ENCODE data around the gene SLC6A11. TPM values are rescaled to one million over a fixed set of nuclear protein-coding genes. Genes with fewer than 3 reads are reported as not detected.

The SLC6A11 gene
- total RNA-seq, 1 donor from 2014 or later = 35.1 TPM

DNA sequence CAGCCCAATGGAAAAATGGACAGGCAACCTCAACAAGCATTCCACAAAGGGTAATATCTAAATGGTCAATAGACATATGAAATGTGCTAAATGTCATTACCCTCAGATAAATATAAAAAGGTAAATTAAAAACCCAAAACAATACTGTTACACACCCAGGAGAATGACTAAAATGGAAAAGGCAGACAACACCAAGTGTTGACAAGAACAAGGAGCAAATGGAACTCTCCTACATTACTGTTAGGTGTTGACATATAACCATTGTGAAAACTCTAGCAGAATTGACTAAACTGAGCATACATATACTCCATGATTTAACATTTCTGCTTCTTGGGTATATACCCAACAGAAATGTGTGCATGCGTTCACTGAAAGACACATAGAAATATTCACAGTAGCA is 25.3 kb upstream of the SLC6A11 start:
- no peak for DNase-seq

DNA sequence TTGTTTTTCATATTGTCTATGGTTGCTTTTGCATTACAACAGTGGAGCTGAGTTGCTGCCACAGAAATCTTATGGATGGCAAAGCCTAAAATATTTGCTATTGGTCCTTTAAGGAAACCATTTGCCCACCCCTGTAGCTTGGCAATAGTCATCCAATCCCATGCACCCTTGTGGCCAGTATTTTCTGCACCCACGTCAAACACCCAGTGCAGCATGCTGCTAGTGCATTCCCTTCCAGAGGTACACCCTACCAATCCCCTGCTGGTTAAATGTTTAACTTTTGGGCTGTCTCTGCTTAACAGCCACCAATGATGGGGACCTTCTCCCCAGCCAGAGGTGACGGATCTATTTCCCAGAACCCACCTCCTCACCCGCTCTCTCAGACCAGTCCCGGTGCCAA is 23.8 kb upstream of the SLC6A11 start:
- no peak for DNase-seq

DNA sequence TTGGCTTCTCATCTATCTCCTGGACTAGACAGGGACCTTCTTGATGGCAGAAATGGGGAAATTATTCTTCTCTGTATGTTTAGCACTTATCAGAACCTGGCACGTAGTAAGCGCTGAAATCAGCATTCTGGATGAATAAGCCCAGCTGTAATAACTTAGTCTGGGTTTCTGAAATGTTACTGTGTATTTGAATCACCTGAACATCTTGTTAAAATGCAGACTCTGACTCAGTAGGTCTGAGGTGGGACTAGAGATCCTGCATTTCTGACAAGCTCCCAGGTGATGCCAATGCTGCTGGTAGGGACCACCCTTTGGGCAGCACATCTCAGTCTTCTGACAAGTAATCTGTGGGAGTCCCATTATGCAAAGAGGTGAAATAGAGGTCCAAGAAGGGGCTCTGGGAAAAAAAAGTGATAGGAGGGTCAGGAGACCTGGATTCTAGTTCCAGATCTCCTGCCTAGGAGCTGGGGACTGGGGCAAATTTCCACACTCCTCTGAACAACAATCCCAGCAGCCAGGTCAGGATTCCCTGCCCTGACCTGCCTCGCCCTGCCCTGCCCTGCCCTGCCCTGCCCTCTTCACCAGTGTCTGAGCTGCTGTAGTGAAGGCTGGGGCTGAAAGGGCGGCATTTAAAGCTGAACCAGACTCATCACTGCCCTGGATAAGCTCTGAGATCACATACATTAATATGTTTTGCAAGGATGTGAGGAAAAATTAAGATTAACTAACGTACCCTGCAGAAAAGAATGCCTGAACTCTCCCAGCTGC is 17.2 kb upstream of the SLC6A11 start:
- no peak for DNase-seq

DNA sequence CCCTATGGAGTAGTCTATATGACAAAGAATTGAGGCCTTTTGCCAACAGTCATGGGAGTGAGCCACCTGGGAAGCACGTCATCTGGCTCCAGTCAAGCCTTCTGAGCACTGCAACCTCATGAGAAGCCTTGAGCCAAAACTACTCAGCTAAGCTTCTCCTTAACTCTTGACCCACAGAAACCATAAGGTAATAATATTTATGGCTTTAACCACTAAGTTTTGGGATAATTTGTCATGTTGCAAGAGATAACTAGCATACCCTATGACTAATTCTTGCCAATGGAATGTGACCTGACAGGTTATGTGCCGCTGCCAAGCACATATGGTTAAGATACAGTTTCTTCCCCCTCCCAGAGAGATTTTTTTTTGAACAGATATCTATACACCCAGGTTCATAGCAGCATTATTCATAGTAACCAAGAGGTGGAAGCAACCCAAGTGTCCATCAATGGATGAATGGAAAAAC is 11.8 kb upstream of the SLC6A11 start:
- DNase-seq = no peak

DNA sequence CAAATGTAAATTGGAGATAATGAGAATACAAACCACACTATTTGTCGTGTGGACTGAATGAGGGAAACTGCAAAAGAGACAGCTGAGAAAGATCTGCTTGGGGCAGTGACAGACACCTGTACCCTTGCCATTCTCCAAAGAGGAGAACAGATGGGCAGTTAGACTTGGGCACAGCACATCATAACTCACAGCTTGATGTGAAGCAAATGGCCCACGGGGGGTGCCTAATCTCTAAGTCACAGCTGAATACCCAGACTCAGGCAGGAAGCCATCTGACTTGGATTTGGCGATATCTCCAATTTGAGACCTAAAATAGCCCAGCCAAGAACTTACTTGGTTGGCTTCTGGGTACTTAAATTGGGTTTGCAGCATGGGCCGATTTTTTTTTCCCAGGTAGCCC is 10.0 kb upstream of the SLC6A11 start:
- no peak for DNase-seq

DNA sequence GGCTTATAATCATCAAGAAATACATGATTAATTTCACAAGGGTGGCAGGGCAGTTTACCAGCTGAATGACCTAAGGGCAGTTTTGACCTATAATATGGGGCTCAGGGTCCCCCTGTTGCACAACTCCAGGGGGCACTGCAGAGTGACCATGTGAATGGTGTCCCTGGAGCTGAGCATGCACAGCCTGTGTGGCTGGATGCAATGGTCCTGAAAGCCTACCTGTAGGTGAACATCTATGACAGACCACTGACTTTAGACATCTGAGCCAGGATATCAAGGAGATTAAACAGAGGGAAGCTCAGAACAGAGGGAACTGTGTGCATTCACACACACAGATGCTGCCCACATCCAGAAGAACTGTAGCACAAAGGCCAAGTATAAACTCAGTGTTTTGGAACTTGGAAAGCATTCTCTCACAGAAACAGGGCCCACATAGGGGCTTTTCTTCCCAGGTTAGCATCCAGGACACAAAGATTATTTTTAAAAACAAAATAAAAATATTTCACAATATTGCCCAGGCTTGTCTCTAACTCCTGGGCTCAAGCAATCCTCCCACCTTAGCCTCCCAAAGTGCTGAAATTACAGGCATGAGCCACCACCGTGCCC is 7.8 kb upstream of the SLC6A11 start:
- DNase-seq = no peak

DNA sequence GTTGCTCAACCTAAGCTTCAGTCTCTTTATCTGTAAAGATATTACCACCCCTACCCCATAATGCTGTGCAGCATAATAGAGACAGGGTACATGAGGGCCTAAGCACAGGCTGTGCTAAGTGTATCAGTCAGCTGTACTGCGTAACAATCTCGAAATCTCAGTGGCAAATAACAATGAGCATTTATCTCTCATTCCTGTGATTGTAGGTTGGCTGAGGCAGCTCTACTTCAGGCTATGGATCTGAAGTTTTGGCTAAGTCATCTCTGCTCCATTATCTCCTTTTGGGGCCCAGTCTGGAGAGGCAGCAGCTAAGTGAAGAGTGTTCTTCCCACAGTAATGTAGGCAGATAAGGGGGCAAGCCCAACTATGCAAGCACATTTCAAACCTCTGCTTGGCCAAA is 7.1 kb upstream of the SLC6A11 start:
- DNase-seq = no peak

DNA sequence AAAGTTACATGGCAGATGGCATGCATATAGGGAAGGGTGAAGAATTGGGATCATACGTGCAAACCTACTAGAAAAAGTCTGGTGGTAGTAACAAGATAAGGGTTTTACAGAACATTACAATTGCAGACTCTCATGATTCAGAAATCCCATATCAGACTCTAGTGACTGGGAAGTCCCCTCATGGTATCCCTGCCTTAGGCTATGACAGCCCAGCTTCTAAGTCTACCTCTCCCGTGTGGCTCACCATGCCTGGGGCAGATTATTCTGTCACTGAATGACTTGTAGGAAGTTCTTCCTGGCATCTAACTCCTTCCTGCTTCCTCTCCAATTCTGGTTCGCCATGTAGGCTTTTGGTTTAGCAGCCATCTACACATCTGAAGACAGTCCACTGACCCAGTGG is 5.7 kb upstream of the SLC6A11 start:
- DNase-seq = no peak

DNA sequence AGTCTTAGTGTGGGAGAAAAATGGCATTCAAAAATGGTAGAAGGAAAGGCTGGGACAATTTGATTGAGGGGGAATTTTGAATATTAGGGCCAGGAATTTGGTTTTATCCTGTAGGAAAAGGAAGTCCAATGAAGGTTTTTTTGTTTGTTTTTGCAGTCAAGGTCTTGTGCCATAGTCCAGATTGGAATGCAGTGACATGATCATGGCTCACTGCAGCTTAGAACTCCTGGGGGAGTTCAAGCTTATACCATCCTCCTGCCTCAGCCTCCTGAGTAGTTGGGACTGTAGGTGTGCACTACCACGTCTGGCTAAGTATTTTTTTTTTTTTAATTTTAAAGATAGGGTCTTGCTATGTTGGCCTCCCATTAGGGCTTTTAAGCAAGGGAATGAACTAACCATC is 2.6 kb upstream of the SLC6A11 start:
- no peak for DNase-seq

DNA sequence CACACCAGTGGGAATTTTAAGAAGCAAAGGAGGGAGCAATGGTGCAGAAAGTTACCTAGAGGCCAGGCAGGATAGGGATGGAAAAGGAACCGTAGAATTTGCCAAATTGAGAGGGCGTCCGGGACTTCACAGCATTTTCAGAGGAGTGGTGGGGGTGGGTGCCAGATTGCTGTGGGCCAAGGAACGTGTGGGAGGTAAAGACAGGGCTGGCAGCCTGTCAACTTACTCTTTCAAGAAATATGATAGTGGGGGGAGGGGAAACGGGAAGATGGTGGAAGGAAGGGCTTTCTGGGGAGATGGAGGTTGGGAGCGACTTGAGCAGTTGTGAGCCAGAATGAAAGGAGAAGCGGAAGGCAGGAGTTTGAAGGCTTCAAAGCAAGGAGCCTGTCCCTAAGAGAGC is 1.4 kb upstream of the SLC6A11 start:
- no peak for DNase-seq

DNA sequence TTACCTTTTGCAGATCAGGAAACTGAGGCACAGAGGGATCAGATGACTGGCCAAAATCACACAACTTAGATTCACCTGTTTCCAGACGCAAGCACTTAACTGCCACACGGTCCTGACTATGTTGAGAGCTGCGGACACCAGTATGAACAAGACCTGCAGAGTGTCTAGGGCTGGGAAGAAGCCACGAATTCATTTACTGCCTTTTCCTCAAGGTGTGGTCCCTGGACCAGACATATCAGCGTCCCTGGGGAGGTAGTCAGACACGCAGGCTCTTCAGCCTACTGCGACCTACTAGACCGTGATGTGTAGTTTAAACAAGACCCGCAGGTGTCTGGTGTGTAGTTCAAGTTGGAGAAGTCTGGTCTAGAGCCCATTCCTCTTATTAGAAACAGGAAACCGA is 541 bp upstream of the SLC6A11 start:
- no peak for DNase-seq

DNA sequence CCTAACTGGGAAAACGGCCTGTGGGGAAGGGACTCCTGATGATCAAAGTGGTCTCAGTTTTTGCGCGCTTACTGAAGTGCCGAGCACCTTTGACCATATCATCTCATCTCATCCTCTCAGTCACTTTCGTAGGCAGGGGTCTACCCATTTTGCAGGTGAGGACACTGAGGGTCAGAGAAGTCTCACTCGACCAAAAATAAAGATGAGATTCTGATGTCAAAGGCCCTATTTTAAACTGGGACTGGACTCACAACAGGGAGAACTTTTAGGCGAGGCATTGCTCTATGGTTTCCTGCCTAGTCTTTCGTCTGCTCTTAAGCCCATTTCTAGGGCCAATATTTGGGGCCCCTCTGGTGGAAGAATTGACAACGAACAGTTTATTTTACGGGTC is 830 bp downstream of the SLC6A11 start:
- DNase-seq = no peak

DNA sequence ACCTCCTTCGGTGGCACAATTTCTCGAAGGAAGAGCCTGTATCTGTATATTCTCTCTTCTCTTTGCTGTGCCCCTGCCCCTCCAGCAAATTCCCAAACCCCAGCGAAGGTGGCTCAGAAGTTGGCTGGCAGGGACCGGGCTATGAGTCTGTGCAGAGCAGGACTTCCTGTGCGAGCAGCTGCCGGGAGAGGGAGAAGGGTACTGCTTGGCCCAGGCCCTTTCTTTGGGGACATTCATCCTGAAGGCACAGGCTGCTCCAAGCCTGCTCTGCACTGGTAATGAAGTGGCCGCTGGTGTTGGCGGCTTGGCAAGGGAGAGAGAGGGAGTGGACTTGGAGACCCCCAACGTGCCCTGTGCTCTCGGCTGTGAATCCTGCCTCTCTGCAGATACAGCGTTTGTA is 1.5 kb downstream of the SLC6A11 start:
- peak; percentile 31 for DNase-seq

DNA sequence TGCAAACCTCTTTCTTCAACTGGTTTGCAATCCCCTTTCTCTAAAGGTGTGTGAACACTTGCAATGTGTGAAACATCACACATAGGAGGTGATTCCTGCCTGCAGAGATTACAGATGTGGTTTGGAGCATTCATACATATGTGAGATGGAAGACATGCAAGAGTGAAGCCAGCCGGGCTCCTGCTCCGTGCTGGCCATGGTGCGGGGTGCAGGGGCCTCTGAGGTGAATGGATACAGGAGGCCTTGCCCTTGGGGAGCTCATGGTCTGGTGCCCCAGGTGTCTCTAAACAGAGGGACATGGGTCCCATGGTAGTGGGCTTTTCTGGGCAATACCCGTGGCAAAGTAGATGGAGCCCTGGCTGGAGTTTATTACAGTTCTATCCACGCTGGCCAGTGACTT is 6.0 kb downstream of the SLC6A11 start:
- no peak for DNase-seq

DNA sequence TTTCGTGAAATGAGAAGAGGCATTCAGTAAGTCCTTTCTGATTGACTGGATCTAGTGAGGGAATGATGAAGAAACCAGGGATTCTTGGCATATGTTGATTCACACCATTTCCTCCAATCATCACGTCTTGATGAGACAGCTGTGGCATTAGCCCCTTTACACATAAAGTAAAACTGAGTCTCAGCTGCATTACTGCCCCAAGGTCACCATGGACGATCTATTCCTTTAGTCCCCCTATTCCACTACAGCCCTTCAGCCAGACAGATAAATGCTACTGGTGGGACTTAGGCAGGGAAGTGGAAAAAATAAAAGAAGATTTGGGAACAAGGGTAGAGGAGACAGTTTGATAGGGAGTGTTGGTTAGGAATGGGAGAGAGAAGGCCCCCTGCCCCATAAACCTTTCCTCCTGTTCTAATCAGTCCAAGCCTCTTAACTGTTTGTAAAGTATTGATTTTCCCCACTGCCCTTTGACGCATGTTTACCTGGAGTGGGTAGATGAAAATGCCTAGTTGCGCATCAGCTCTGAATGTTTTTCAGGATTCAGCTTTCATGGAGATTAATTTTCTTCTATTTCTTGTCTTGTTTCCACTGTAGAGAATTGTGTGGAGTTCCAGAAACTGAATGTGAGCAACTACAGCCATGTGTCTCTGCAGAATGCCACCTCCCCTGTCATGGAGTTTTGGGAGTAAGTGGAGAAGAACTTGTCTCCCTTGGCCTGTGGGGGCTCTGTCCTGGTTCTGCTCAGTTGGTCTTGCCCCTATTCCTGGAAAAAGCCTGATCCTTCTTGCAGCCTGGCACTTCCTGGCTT is 6.9 kb downstream of the SLC6A11 start:
- no peak for DNase-seq

DNA sequence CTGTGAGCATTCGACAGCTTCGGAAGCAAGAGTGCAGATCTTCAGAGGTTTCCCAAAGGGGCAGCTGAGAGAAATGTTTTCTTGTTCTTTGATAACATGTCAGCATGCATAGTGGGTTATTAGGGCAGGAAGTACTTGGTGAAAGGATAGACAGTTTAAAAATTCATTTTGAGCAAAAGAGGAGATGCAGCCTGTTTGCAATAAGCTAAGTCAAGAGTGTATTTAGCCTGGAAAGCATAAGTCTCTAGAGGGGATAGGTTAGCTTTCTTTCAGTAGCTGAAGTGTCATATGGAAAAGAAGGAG is 7.4 kb downstream of the SLC6A11 start:
- no peak for DNase-seq

DNA sequence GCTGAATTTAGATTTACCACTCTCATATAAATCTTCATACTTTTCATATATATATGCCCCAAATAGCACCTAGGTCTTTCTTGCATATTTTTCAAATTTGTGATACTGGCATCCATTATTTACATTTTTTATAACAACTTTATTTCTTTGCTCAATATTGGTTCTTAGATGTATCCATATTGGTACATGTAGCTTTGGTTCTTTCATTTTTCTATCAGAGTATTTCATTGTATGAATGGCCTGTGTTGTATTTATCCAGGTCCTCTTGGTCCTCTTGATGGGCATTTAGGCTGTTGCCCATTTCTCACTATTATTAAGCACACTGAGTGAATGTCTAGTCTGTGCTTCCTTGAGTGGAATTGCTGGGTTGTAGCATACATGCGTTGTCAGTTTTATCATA is 8.4 kb downstream of the SLC6A11 start:
- no peak for DNase-seq

DNA sequence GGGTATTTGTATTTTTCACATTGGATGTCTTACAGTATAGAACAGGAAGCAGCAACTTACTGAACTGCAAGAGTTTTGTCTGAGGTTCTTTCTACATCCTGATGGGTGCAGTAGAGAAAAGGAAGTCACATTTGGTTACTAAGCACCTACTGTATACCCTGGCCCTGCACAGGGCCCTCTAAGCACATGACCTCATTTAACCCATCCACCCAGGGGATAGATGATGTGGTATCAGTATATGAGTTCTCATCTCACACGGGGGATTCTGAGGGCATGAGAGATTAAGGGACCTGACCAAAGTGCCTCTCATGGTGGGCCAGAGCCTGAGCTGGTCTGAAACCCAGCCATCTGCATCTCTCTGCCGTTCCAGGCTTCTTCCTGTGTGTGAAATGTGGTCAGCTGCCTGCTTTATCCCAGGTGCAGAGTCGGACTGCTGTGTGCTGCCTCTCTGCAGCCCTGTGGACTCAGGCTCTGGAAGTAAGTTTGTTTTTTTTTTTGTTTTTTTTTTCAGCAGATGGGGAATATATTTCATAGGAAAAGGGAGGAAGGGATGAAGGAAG is 17.9 kb downstream of the SLC6A11 start:
- no peak for DNase-seq

DNA sequence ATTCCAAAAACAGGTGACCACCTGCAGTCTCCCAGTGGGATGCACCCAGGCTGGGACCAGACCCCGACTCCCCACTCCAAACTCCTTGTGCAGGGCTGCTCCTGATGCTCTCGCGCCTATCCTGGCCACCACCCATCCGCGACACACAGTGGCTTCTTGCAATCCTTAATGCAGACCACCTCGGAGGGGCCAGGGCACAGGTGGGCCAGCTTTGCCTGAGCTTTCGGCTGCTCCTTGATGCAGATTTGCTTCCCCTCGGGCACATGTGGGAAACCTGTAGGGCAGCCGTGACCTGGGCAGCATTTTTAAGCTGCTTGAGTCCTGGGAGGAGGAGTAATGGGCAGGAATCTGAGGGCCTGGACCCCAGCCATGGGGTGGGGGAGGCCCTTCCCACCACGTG is 18.9 kb downstream of the SLC6A11 start:
- no peak for DNase-seq

DNA sequence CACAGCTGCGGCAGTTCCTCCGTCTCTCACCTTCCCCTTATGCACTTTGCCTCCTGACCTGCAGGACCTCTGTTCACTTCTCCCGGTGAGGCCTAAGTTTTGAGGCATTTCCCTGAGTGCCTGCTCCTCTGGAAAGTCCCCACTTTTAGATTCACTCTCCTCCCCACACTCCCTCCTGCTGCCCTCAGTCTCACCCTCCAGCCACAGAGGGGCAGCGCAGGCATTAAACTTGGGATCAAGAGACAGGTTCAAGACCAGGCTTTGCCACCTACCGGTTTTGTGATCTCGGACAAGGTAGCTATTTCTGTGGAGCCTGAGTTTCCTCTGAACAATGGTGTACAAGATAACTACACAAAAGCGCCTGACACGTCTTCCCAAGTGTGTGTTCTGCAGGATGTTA is 19.4 kb downstream of the SLC6A11 start:
- no peak for DNase-seq

DNA sequence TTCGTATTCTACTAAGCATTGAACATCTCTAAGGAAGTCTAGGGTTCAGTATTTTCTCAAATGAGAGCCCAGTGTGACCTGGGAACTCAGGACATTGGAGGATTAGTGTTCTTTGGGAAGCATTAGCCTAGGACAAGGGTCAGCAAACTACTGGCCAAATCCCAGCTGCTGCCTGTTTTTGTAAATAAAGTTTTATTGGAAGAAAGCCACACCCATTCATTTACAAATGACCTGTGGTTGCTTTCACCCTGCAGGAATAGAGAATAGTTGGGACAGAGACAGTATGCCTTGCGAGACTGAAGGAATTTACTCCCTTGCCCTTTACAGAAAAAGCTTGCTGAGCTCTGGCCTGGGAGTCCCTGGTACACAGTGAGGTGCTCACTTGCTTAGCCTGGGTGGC is 20.6 kb downstream of the SLC6A11 start:
- no peak for DNase-seq

DNA sequence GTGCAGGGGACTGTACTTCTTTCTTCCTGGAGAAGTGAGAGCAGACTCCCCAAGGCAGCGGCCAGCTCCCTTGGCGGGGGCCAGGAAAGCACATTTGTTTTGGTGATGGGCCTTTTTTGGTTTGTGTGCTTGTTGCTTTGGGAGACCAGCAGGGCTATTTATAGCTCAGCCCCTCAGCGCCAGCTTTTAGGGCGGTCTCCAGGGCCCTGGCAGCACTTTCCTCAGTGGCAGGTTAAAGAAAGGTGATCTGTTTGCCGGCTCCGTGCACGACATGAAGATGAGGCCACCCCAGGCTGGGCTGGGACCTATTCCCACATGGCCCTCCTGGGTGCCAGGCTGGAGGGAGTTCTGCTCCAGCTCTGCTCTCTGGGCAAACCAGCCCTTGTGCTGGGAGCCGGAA is 21.8 kb downstream of the SLC6A11 start:
- no peak for DNase-seq

DNA sequence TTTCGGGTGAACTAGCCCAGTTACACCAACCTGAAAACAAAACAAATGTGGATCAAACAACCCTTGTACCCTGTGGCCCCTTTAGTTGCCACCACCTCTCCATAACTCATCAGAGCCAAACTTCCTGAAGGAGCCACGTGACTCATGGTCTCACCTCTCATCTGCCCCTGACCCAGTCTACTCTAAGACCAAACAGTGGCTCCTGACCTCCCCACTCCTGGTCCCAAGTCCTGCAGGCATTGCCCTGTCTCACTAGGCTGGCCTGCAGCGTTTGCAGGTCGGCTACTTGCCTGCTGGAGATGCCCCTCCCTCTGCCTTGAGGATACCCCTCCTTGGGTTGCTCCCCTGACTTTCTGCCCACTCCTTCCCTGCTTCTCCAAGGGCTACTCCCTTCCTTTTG is 23.1 kb downstream of the SLC6A11 start:
- DNase-seq = no peak

All from occipital lobe (tissue), 2 donors.